Lower lobe of right lung (tissue), 2 donors: ENCODE results near the gene SMARCB1. TPM values are rescaled to one million over a fixed set of nuclear protein-coding genes. Genes with fewer than 3 reads are reported as not detected.

ENCODE experiments used
- ATAC-seq, 2 donors: fragments of 200-7000 bp; cut with Tn5 transposase; one replicate each; pipeline ENCODE4 v1.9.1; 2020 to 2022; ENCODE audit warnings: mild to moderate bottlenecking in 2 of 2, moderate library complexity in 2 of 2
- DNase-seq: peaks from one replicate; pipeline ENCODE4 v3.0.0-alpha.2; 2020
- H3K27ac ChIP-seq: fragments of 200-600 bp; one replicate; pipeline ENCODE4 v1.8.0; 2022
- H3K27me3 ChIP-seq: fragments of 200-600 bp; one replicate; pipeline ENCODE4 v1.8.0; 2022; ENCODE audit warnings: low read depth
- H3K36me3 ChIP-seq: fragments of 200-600 bp; one replicate; pipeline ENCODE4 v1.8.0; 2022; ENCODE audit warnings: mild to moderate bottlenecking
- H3K4me1 ChIP-seq: fragments of 200-600 bp; one replicate; pipeline ENCODE4 v1.8.0; 2022
- H3K4me3 ChIP-seq: fragments of 200-600 bp; one replicate; pipeline ENCODE4 v1.8.0; 2022; ENCODE audit warnings: mild to moderate bottlenecking
- H3K9me3 ChIP-seq: fragments of 200-600 bp; one replicate; pipeline ENCODE4 v1.8.0; 2022
- CTCF ChIP-seq: fragments of 200-600 bp; IDR thresholded peaks from one replicate; pipeline ENCODE4 v1.8.0; 2022; ENCODE audit warnings: antibody characterized with exemption, mild to moderate bottlenecking
- intact Hi-C: fragments of 100-400 bp; cut with DNase I; formaldehyde crosslinking; loops from one replicate; pipeline ENCODE4 v1.11.0; 2022
- total RNA-seq: library from RNA; stranded (reverse); fragmentation: NEBNext Ultra II Directional; extraction: Animal tissue kit (Norgen Biotek cat#: 25700); gene quantifications from one replicate; pipeline ENCODE4 v1.2.1, GENCODE V29; 2021
- donor health status: DM: no; HTN: yes; CAD: no; lungs with severe emphysema.

SMARCB1 gene
- total RNA-seq, 1 donor from 2014 or later, result 61.3 TPM

GRCh38 chr22:23751441-23751996, 35.2 kb upstream of the SMARCB1 start:
- Histone ChIP-seq H3K9me3 (no peaks in the 10 kb centered on the region), H3K4me3 (peak overlapping the region; percentile 70), H3K27me3 (no peaks in the 10 kb centered on the region), H3K4me1 (peaks cover 14% of the 10 kb centered on the region), H3K36me3 (no peaks in the 10 kb centered on the region), H3K27ac (peak overlapping the region; percentile 93)
- intact Hi-C loops, result no loop called here
- ATAC-seq (peak; percentile 30 to 49), DNase-seq (no peak)
- no peak for TF ChIP-seq CTCF

GRCh38 chr22:23752090-23752691, 34.6 kb upstream of the SMARCB1 start:
- intact Hi-C loops, result no loop called here
- H3K9me3 ChIP-seq, result no peaks in the 10 kb centered on the region
- H3K4me1 ChIP-seq, result peaks cover 14% of the 10 kb centered on the region
- TF ChIP-seq CTCF, result no peak
- DNase-seq (no peak), ATAC-seq (no peak)
- no peak overlapping the region for H3K27ac ChIP-seq
- no peaks in the 10 kb centered on the region for H3K36me3 ChIP-seq
- no peak overlapping the region for H3K4me3 ChIP-seq
- no peaks in the 10 kb centered on the region for H3K27me3 ChIP-seq

DNA sequence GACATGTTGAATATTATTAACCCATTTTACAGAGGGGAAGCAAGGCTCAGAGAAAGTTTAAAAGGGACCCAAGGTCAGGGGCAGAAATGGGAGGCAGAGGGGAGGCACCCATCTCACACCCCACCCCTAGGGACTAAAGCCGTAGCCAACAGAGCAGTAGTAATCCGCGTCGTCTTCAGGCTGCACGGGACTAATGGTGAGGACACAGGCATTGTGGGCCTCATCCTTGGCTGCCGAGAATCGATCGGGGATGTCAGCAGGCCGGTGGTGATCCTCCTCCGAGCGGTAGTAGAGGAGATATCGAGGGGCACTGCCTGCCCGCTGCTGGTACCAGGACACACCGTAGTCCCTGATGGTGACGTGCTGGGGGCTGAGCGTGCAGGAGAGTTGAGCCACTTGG, 34.0 kb upstream of the SMARCB1 start:
- H3K9me3 ChIP-seq, result no peaks in the 10 kb centered on the region
- H3K36me3 ChIP-seq, result no peaks in the 10 kb centered on the region
- no peak for TF ChIP-seq CTCF
- no peak overlapping the region for H3K27ac ChIP-seq
- no peak overlapping the region for H3K4me3 ChIP-seq
- peaks cover 14% of the 10 kb centered on the region for H3K4me1 ChIP-seq
- no peaks in the 10 kb centered on the region for H3K27me3 ChIP-seq
- ATAC-seq, result no peak
- DNase-seq, result no peak
- intact Hi-C loops, result no loop called here

- TF ChIP-seq CTCF, result no peak
- no peak for ATAC-seq
- H3K4me3 ChIP-seq, result no peak overlapping the region
- H3K36me3 ChIP-seq, result no peaks in the 10 kb centered on the region
- no peaks in the 10 kb centered on the region for H3K9me3 ChIP-seq
- no peak overlapping the region for H3K27ac ChIP-seq
- H3K4me1 ChIP-seq, result peaks cover 14% of the 10 kb centered on the region
- no peak for DNase-seq
- intact Hi-C loops, result no loop called here
- no peaks in the 10 kb centered on the region for H3K27me3 ChIP-seq
Measured at GRCh38 chr22:23753385-23753784, 33.4 kb upstream of the SMARCB1 start.

GRCh38 chr22:23754220-23754919, 32.4 kb upstream of the SMARCB1 start, which contains the start of gene VPREB3:
VPREB3 (minus strand) TSS chr22:23754425; CDS start chr22:23754363, 62 bp downstream.
- no peak for ATAC-seq
- intact Hi-C loops, result no loop called here
- H3K4me3 ChIP-seq, result no peak within 1 kb of the TSS
- H3K27me3 ChIP-seq, result no peaks in the 10 kb centered on the region
- no peak within 1 kb of the TSS for H3K27ac ChIP-seq
- TF ChIP-seq CTCF, result no peak
- no peaks in the 10 kb centered on the region for H3K9me3 ChIP-seq
- DNase-seq, result no peak
- no peaks in the 10 kb centered on the region for H3K36me3 ChIP-seq
- H3K4me1 ChIP-seq, result peaks cover 14% of the 10 kb centered on the region
